Progenitor cell of endocrine pancreas (in vitro differentiated cells): ENCODE data around the gene NKAIN1. TPM values are rescaled to one million over a fixed set of nuclear protein-coding genes. Genes with fewer than 3 reads are reported as not detected.

ENCODE experiments used
- DNase-seq: peaks from one replicate; pipeline ENCODE4 v3.0.0; 2021; ENCODE audit warnings: low spot score; ENCODE audit not compliant: unreplicated experiment
- H3K27ac Mint-ChIP-seq: 2 replicates; pipeline ENCODE4 v1.8.0; 2021; ENCODE audit warnings: mild to moderate bottlenecking, moderate library complexity, mixed read lengths
- H3K27me3 Mint-ChIP-seq: 2 replicates; pipeline ENCODE4 v1.8.0; 2021; ENCODE audit warnings: mixed read lengths
- H3K36me3 Mint-ChIP-seq: 2 replicates; pipeline ENCODE4 v1.8.0; 2022; ENCODE audit warnings: mixed read lengths; ENCODE audit not compliant: insufficient read depth
- H3K4me1 Mint-ChIP-seq: 2 replicates; pipeline ENCODE4 v1.8.0; 2021; ENCODE audit warnings: low read depth, mixed read lengths
- H3K4me3 Mint-ChIP-seq: 2 replicates; pipeline ENCODE4 v1.8.0; 2021; ENCODE audit warnings: low read depth, mild to moderate bottlenecking, moderate library complexity, mixed read lengths
- H3K9me3 Mint-ChIP-seq: 2 replicates; pipeline ENCODE4 v1.8.0; 2021; ENCODE audit warnings: low read depth, mixed read lengths
- CTCF ChIP-seq: fragments of 200-600 bp; sonication (generic); IDR thresholded peaks from one replicate; pipeline ENCODE4 v1.5.0; 2021; ENCODE audit warnings: antibody characterized with exemption, mild to moderate bottlenecking; ENCODE audit not compliant: unreplicated experiment
- total RNA-seq: library from RNA; stranded (reverse); gene quantifications from 2 replicates; pipeline ENCODE4 v1.2.1, GENCODE V29; 2021

Gene NKAIN1
- total RNA-seq, 1 donor from 2014 or later, result 16.1 TPM

- Mint-ChIP-seq H3K9me3 (no peaks in the 10 kb centered on the region), H3K4me1 (peaks cover under 1% of the 10 kb centered on the region), H3K4me3 (no peak overlapping the region), H3K27ac (no peak overlapping the region), H3K27me3 (no peaks in the 10 kb centered on the region), H3K36me3 (no peaks in the 10 kb centered on the region)
- no peak for TF ChIP-seq CTCF
- DNase-seq, result no peak
Observed at GRCh38 chr1:31218705-31219104, 21.0 kb downstream of the NKAIN1 start.

GRCh38 chr1:31216016-31216415, 23.7 kb downstream of the NKAIN1 start:
- TF ChIP-seq CTCF, result no peak
- Mint-ChIP-seq H3K9me3 (no peaks in the 10 kb centered on the region), H3K27ac (no peak overlapping the region), H3K27me3 (no peaks in the 10 kb centered on the region), H3K4me3 (no peak overlapping the region), H3K36me3 (peaks cover under 1% of the 10 kb centered on the region), H3K4me1 (no peaks in the 10 kb centered on the region)
- DNase-seq, result no peak

DNA sequence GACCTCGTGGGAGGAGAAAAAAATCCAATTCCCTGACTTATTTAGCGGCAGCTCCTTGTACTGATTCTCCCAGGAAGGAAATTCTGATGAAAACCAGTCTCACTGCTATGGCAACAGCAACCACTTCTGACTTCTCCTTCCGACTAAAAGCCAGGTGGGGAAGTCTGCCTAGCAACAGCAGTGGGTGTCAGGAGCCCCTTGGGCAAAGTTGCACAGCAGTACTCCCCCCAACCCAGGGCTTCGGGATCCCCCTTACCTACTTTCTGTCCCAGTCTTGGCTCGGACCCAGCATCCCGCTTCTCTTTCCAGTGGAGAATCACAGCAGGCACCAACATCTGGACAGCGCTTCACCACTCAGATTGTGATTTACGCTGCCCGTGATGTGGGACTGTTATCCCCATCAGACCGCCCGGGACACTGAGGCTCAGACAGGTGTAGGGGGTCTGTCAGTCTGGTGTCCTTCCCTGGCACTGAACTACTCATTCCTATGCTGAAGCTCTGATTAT, 24.6 kb downstream of the NKAIN1 start:
- H3K36me3 Mint-ChIP-seq, result peaks cover 1% of the 10 kb centered on the region
- H3K27me3 Mint-ChIP-seq, result no peaks in the 10 kb centered on the region
- H3K9me3 Mint-ChIP-seq, result no peaks in the 10 kb centered on the region
- H3K4me1 Mint-ChIP-seq, result no peaks in the 10 kb centered on the region
- no peak overlapping the region for H3K27ac Mint-ChIP-seq
- no peak for DNase-seq
- no peak overlapping the region for H3K4me3 Mint-ChIP-seq
- TF ChIP-seq CTCF, result no peak

- no peak for DNase-seq
- TF ChIP-seq CTCF, result no peak
- Mint-ChIP-seq H3K36me3 (peaks cover 1% of the 10 kb centered on the region), H3K27me3 (no peaks in the 10 kb centered on the region), H3K4me1 (no peaks in the 10 kb centered on the region), H3K27ac (no peak overlapping the region), H3K4me3 (no peak overlapping the region), H3K9me3 (no peaks in the 10 kb centered on the region)
Observed at GRCh38 chr1:31214316-31215064, 25.2 kb downstream of the NKAIN1 start.

GRCh38 chr1:31208361-31208945, 31.2 kb downstream of the NKAIN1 start:
- no peak for DNase-seq
- no peaks in the 10 kb centered on the region for H3K4me1 Mint-ChIP-seq
- H3K27ac Mint-ChIP-seq, result no peak overlapping the region
- H3K9me3 Mint-ChIP-seq, result no peaks in the 10 kb centered on the region
- no peak for TF ChIP-seq CTCF
- no peak overlapping the region for H3K4me3 Mint-ChIP-seq
- no peaks in the 10 kb centered on the region for H3K27me3 Mint-ChIP-seq
- peaks cover 1% of the 10 kb centered on the region for H3K36me3 Mint-ChIP-seq
